Measurements from ENCODE around the gene SOCS3.

DNA sequence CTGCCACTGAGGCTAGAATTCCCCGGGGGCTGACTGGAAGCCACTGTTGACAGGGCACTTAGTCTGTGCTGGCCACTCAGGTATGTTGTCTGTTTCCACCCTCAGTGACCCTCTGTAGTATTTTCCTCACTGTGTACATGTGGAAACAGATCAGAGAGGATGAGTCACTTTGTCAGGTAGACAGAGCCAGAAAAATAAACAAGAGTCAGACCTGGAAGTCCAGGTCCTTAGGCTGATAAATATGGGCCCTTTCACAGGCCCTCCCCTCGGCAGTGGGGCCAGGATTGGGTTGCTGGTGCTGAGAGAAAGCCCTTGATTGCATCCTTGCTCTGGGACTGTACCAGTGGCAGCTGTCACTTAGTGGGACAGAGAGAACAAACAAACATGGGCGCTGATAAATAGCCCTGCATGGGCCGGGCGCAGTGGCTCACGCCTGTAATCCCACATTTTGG is 39.8 kb upstream of the SOCS3 start:
- TF ChIP-seq EZH2 (IDR thresholded peaks at IDR 0.05; ENCODE audit: low read length, missing control alignments): no peak
- TF ChIP-seq, protein P1, sequence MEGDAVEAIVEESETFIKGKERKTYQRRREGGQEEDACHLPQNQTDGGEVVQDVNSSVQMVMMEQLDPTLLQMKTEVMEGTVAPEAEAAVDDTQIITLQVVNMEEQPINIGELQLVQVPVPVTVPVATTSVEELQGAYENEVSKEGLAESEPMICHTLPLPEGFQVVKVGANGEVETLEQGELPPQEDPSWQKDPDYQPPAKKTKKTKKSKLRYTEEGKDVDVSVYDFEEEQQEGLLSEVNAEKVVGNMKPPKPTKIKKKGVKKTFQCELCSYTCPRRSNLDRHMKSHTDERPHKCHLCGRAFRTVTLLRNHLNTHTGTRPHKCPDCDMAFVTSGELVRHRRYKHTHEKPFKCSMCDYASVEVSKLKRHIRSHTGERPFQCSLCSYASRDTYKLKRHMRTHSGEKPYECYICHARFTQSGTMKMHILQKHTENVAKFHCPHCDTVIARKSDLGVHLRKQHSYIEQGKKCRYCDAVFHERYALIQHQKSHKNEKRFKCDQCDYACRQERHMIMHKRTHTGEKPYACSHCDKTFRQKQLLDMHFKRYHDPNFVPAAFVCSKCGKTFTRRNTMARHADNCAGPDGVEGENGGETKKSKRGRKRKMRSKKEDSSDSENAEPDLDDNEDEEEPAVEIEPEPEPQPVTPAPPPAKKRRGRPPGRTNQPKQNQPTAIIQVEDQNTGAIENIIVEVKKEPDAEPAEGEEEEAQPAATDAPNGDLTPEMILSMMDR (conservative IDR thresholded peaks at IDR 0.05 in 1 of 2, IDR thresholded peaks at IDR 0.05 in 1 of 2; ENCODE audit: low read depth in 1 of 2, low read length in 2 of 2): no peak

All from fibroblast of lung (primary cell).